Measurements from ENCODE around the gene ATG10. TPM values are rescaled to one million over a fixed set of nuclear protein-coding genes. Genes with fewer than 3 reads are reported as not detected.
"Not testable (repeated sequence)": the region's sequence is repeated elsewhere in the genome, so short reads cannot be mapped to it uniquely, and the experiment has no call there.

ATG10 gene
- total RNA-seq, 1 donor from 2014 or later: 6.2 TPM

DNA sequence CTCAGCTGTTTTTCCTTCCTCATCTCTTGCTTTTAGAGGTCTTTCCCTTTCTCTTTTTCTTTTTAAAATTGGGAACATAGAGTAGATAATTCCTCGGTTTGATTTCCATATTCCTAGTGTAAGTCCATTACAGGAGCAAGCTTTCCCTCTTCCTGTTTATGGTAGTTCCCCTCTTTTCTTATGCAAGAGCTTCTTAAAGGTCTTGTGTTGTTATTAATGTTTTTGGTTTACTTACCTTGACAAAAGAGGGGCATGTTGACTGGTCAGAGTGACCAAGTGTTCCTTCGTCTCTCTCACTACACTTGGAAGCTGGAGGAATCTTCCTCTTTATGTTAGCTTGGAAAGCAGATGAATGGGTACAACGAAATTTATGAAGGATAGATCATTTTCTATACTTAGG, 8.3 kb downstream of the ATG10 start:
- Mint-ChIP-seq H3K36me3 (ENCODE audit: low read depth, unreplicated experiment) (peaks cover 5% of the 10 kb centered on the region), H3K27ac (ENCODE audit: unreplicated experiment) (peak overlapping the region; percentile 5), H3K4me3 (ENCODE audit: unreplicated experiment) (no peak overlapping the region), H3K4me1 (ENCODE audit: unreplicated experiment) (peaks cover 8% of the 10 kb centered on the region), H3K27me3 (ENCODE audit: unreplicated experiment) (peaks cover 9% of the 10 kb centered on the region), H3K9me3 (ENCODE audit: unreplicated experiment) (no peaks in the 10 kb centered on the region)
- TF ChIP-seq, protein P1, sequence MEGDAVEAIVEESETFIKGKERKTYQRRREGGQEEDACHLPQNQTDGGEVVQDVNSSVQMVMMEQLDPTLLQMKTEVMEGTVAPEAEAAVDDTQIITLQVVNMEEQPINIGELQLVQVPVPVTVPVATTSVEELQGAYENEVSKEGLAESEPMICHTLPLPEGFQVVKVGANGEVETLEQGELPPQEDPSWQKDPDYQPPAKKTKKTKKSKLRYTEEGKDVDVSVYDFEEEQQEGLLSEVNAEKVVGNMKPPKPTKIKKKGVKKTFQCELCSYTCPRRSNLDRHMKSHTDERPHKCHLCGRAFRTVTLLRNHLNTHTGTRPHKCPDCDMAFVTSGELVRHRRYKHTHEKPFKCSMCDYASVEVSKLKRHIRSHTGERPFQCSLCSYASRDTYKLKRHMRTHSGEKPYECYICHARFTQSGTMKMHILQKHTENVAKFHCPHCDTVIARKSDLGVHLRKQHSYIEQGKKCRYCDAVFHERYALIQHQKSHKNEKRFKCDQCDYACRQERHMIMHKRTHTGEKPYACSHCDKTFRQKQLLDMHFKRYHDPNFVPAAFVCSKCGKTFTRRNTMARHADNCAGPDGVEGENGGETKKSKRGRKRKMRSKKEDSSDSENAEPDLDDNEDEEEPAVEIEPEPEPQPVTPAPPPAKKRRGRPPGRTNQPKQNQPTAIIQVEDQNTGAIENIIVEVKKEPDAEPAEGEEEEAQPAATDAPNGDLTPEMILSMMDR (IDR thresholded peaks at IDR 0.05; ENCODE audit: unreplicated experiment): no peak
- DNase-seq (ENCODE audit: low spot score): no peak

DNA sequence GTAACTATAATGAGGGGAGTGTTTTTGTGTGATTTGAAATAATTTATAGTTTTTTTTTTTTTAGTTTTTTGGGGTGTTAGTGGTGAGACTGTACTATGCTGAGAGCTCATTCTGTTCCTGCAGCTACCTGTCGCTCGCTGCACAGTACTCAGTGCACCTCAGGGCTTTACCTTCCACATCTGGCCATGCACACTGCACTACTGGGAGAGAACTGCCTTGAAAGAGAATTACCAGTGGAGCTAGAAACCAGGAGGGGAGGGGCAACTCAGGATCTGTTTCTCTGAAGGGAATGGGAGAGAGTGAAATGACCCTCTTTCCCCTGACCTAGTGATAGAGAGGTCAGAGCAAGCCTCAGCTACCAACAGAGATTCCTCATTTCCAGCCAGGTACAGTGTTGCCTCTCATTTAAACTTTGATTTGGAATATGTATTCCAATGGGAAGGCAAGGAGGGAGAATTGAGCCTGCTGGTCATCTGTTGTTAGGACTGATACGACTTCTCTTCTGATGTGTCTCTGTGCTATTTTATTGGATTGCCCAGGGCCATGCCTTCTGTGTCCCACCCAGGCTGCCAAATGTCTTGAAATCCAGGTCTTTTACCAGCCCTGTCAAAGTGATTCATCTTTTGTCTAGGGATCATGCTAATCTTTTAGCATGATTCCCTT, 8.9 kb downstream of the ATG10 start:
- H3K36me3 Mint-ChIP-seq (ENCODE audit: low read depth, unreplicated experiment): peaks cover 8% of the 10 kb centered on the region
- H3K27me3 Mint-ChIP-seq (ENCODE audit: unreplicated experiment): peaks cover 9% of the 10 kb centered on the region
- DNase-seq (ENCODE audit: low spot score): no peak
- no peaks in the 10 kb centered on the region for H3K9me3 Mint-ChIP-seq (ENCODE audit: unreplicated experiment)
- TF ChIP-seq, protein P1 (IDR thresholded peaks at IDR 0.05; ENCODE audit: unreplicated experiment): no peak
- H3K4me1 Mint-ChIP-seq (ENCODE audit: unreplicated experiment): peaks cover 8% of the 10 kb centered on the region
- no peak overlapping the region for H3K27ac Mint-ChIP-seq (ENCODE audit: unreplicated experiment)
- no peak overlapping the region for H3K4me3 Mint-ChIP-seq (ENCODE audit: unreplicated experiment)

DNA sequence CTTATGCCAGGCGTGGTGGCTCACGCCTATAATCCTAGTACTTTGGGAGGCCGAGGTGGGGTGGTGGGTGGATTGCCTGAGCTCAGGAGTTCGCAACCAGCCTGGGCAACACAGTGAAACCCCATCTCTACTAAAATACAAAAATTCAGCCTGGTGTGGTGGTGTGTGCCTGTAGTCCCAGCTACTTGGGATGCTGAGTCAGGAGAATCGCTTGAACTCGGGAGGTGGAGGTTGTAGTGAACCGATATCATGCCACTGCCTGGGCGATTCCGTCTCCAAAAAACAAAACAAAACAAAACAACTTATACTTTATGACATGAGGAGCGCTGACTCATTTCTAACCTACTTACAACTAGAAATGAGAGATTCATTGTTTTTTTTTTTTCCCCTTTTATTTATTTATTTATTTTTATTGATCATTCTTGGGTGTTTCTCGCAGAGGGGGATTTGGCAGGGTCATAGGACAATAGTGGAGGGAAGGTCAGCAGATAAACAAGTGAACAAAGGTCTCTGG, 10.4 kb downstream of the ATG10 start:
- H3K27ac Mint-ChIP-seq (ENCODE audit: unreplicated experiment); H3K27me3 Mint-ChIP-seq (ENCODE audit: unreplicated experiment); H3K4me1 Mint-ChIP-seq (ENCODE audit: unreplicated experiment); H3K4me3 Mint-ChIP-seq (ENCODE audit: unreplicated experiment); DNase-seq (ENCODE audit: low spot score); H3K9me3 Mint-ChIP-seq (ENCODE audit: unreplicated experiment); H3K36me3 Mint-ChIP-seq (ENCODE audit: low read depth, unreplicated experiment): not testable (repeated sequence)

DNA sequence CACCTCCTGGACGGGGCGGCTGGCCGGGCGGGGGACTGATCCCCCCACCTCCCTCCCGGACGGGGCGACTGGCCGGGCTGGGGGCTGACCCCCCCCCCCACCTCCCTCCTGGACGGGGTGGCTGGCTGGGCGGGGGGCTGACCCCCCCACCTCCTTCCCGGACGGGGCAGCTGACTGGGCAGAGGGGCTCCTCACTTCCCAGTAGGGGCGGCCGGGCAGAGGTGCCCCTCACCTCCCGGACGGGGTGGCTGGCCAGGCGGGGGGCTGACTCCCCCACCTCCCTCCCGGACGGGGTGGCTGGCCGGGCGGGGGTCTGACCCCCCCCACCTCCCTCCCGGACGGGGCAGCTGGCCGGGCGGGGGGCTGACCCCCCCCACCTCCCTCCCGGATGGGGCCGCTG, 11.3 kb downstream of the ATG10 start:
- not testable (repeated sequence) for H3K27ac Mint-ChIP-seq (ENCODE audit: unreplicated experiment); H3K27me3 Mint-ChIP-seq (ENCODE audit: unreplicated experiment); H3K9me3 Mint-ChIP-seq (ENCODE audit: unreplicated experiment); H3K36me3 Mint-ChIP-seq (ENCODE audit: low read depth, unreplicated experiment); H3K4me1 Mint-ChIP-seq (ENCODE audit: unreplicated experiment); H3K4me3 Mint-ChIP-seq (ENCODE audit: unreplicated experiment)
- DNase-seq (ENCODE audit: low spot score): peak; percentile 4

DNA sequence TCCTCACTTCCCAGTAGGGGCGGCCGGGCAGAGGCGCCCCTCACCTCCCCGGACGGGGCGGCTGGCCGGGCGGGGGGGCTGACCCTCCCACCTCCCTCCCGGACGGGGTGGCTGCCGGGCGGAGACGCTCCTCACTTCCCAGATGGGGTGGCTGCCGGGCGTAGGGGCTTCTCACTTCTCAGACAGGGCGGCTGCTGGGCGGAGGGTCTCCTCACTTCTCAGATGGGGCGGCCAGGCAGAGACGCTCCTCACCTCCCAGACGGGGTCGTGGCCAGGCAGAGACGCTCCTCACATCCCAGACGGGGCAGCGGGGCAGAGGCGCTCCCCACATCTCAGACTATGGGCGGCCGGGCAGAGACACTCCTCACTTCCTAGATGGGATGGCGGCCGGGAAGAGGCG, 11.7 kb downstream of the ATG10 start:
- H3K27ac Mint-ChIP-seq (ENCODE audit: unreplicated experiment); H3K4me3 Mint-ChIP-seq (ENCODE audit: unreplicated experiment); H3K36me3 Mint-ChIP-seq (ENCODE audit: low read depth, unreplicated experiment); H3K9me3 Mint-ChIP-seq (ENCODE audit: unreplicated experiment); H3K27me3 Mint-ChIP-seq (ENCODE audit: unreplicated experiment); DNase-seq (ENCODE audit: low spot score); H3K4me1 Mint-ChIP-seq (ENCODE audit: unreplicated experiment): not testable (repeated sequence)

DNA sequence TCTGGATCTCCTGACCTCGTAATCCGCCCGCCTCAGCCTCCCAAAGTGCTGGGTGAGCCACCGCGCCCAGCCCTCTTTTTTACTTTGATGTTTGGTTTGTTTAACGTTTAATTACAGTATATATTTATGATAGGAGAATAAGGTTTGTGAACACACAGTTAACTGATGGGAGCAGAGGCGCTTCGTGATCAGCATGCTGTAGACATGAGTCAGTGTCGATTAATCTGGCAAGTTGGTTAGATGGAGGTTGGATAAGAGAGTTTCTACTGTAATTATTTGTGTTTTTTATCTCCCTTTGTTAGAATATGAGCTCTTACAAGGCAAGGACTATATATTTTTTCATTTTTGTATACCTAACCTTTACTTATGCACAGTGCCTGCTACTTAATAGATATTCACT, 14.3 kb downstream of the ATG10 start:
- Mint-ChIP-seq H3K4me1 (ENCODE audit: unreplicated experiment) (no peaks in the 10 kb centered on the region), H3K27me3 (ENCODE audit: unreplicated experiment) (peaks cover 6% of the 10 kb centered on the region), H3K9me3 (ENCODE audit: unreplicated experiment) (no peaks in the 10 kb centered on the region), H3K27ac (ENCODE audit: unreplicated experiment) (no peak overlapping the region), H3K36me3 (ENCODE audit: low read depth, unreplicated experiment) (peaks cover 11% of the 10 kb centered on the region), H3K4me3 (ENCODE audit: unreplicated experiment) (no peak overlapping the region)
- TF ChIP-seq, protein P1 (IDR thresholded peaks at IDR 0.05; ENCODE audit: unreplicated experiment): no peak
- no peak for DNase-seq (ENCODE audit: low spot score)

Data from endothelial cell (in vitro differentiated cells).